A673 (cell line): ENCODE results near the gene GANC. TPM values are rescaled to one million over a fixed set of nuclear protein-coding genes. Genes with fewer than 3 reads are reported as not detected.

Experiments
- BruUV-seq: library from RNA; stranded (reverse); fragments of 400-500 nt; replicated peaks from 2 replicates; lab custom pipeline; 2021; lab: Mats Ljungman, UMichigan
- CTCF ChIA-PET: fragments of 300-600 bp; sonication (Branson Sonifier 250); formaldehyde crosslinking; loops from one replicate; lab custom pipeline; 2022; ENCODE audit warnings: antibody characterized with exemption; lab: Charles Lee
- POLR2A ChIA-PET: fragments of 300-600 bp; sonication (Branson Sonifier 250); formaldehyde crosslinking; loops from one replicate; lab custom pipeline; 2022; ENCODE audit warnings: antibody characterized with exemption; ENCODE audit not compliant: low non-redundant PET; lab: Charles Lee
- DNase-seq: peaks from one replicate; pipeline ENCODE4 v3.0.0-alpha.2; 2015; ENCODE audit warnings: low spot score
- H3K27ac ChIP-seq: fragments of 200-600 bp; sonication (generic); 2 replicates; pipeline ENCODE4 v1.5.1; 2016; ENCODE audit warnings: mixed run types, low read depth, mild to moderate bottlenecking, mixed read lengths, antibody characterized with exemption, low read length; ENCODE audit not compliant: poor library complexity, severe bottlenecking
- H3K27me3 ChIP-seq: fragments of 200-600 bp; sonication (generic); replicated peaks from 2 replicates; pipeline ENCODE4 v1.6.1; 2017; ENCODE audit warnings: mixed run types, low read depth, mild to moderate bottlenecking, mixed read lengths, antibody characterized with exemption, low read length; ENCODE audit not compliant: insufficient read depth, poor library complexity
- H3K36me3 ChIP-seq: fragments of 200-600 bp; sonication (generic); 2 replicates; pipeline ENCODE4 v1.6.1; 2016; ENCODE audit warnings: mixed run types, mild to moderate bottlenecking, mixed read lengths, antibody characterized with exemption, low read length; ENCODE audit not compliant: insufficient read depth, poor library complexity, severe bottlenecking
- H3K4me1 ChIP-seq: fragments of 200-600 bp; sonication (generic); 2 replicates; pipeline ENCODE4 v1.6.1; 2017; ENCODE audit warnings: mixed run types, mild to moderate bottlenecking, mixed read lengths, antibody characterized with exemption, low read length; ENCODE audit not compliant: insufficient read depth, poor library complexity, severe bottlenecking
- H3K4me3 ChIP-seq: fragments of 200-600 bp; sonication (generic); 2 replicates; pipeline ENCODE4 v1.5.1; 2016; ENCODE audit warnings: low read depth, mixed run types, mild to moderate bottlenecking, mixed read lengths, low read length; ENCODE audit not compliant: poor library complexity, severe bottlenecking
- H3K9me3 ChIP-seq: fragments of 200-600 bp; sonication (generic); 2 replicates; pipeline ENCODE4 v1.6.1; 2016; ENCODE audit warnings: mixed run types, low read depth, mild to moderate bottlenecking, mixed read lengths, antibody characterized with exemption, low read length; ENCODE audit not compliant: poor library complexity, severe bottlenecking
- CTCF ChIP-seq: fragments of 300-800, 200-600 bp; sonication (generic); conservative IDR thresholded peaks from 2 replicates; pipeline ENCODE4 v1.5.1; 2017; ENCODE audit warnings: low read depth, mild to moderate bottlenecking, antibody characterized with exemption, low read length, moderate library complexity, mixed read lengths
- EZH2 ChIP-seq: fragments of 200-600 bp; sonication (generic); IDR thresholded peaks from 2 replicates; pipeline ENCODE4 v1.6.1; 2017; ENCODE audit warnings: borderline replicate concordance, low read depth, mild to moderate bottlenecking, mixed read lengths, antibody characterized with exemption, low read length; ENCODE audit not compliant: poor library complexity, severe bottlenecking
- intact Hi-C: fragments of 100-400 bp; cut with micrococcal nuclease; formaldehyde crosslinking; loops from one replicate; pipeline ENCODE4 v1.10.0; 2022; ENCODE audit not compliant: unreplicated experiment
- total RNA-seq: library from RNA; stranded (reverse); gene quantifications from 2 replicates; pipeline ENCODE4 v1.2.3, GENCODE V29; 2021

GANC gene
- total RNA-seq, 1 experiment from 2014 or later = 28.2 TPM

- Histone ChIP-seq H3K4me1 (no peaks in the 10 kb centered on the region), H3K9me3 (no peaks in the 10 kb centered on the region), H3K36me3 (no peaks in the 10 kb centered on the region), H3K27ac (no peak overlapping the region), H3K4me3 (no peak overlapping the region), H3K27me3 (no peaks in the 10 kb centered on the region)
- intact Hi-C loops = no loop called here
- no TSS peak for BruUV-seq
- TF ChIP-seq CTCF = no peak
- TF ChIP-seq EZH2 = no peak
- no peak for DNase-seq
- ChIA-PET CTCF (no interaction called here), POLR2A (no interaction called here)
Measured at GRCh38 chr15:42401544-42402454, 128.8 kb downstream of the GANC start.

- no peak for DNase-seq
- no TSS peak for BruUV-seq
- no peaks in the 10 kb centered on the region for H3K36me3 ChIP-seq
- TF ChIP-seq CTCF = no peak
- TF ChIP-seq EZH2 = no peak
- POLR2A ChIA-PET = no interaction called here
- intact Hi-C loops = no loop called here
- no peak overlapping the region for H3K27ac ChIP-seq
- H3K27me3 ChIP-seq = no peaks in the 10 kb centered on the region
- CTCF ChIA-PET = no interaction called here
- H3K9me3 ChIP-seq = no peaks in the 10 kb centered on the region
- H3K4me1 ChIP-seq = no peaks in the 10 kb centered on the region
- no peak overlapping the region for H3K4me3 ChIP-seq
Measured at GRCh38 chr15:42402455-42403205, 129.6 kb downstream of the GANC start.

GRCh38 chr15:42403389-42403788, 130.4 kb downstream of the GANC start:
- intact Hi-C loops = no loop called here
- DNase-seq = no peak
- H3K36me3 ChIP-seq = no peaks in the 10 kb centered on the region
- POLR2A ChIA-PET = no interaction called here
- H3K4me1 ChIP-seq = no peaks in the 10 kb centered on the region
- TF ChIP-seq CTCF (no peak), EZH2 (no peak)
- no TSS peak for BruUV-seq
- H3K27ac ChIP-seq = no peak overlapping the region
- H3K9me3 ChIP-seq = no peaks in the 10 kb centered on the region
- no peaks in the 10 kb centered on the region for H3K27me3 ChIP-seq
- no peak overlapping the region for H3K4me3 ChIP-seq
- CTCF ChIA-PET = no interaction called here
